ENCODE results near the gene CUX1.

CUX1 gene

GRCh38 chr7:101940830-101941229, 123.4 kb downstream of the CUX1 start:
- DNase-seq: no peak

- no peak for DNase-seq
These were observed 124.3 kb downstream of the CUX1 start for GRCh38 chr7:101941481-101942383.

GRCh38 chr7:101942603-101943210, 125.3 kb downstream of the CUX1 start:
- no peak for DNase-seq

GRCh38 chr7:101943306-101943705, 125.9 kb downstream of the CUX1 start:
- no peak for DNase-seq

- DNase-seq: no peak
These were observed 126.6 kb downstream of the CUX1 start for GRCh38 chr7:101943889-101944600.

GRCh38 chr7:101944611-101945010, 127.2 kb downstream of the CUX1 start:
- no peak for DNase-seq

GRCh38 chr7:101945034-101945758, 127.8 kb downstream of the CUX1 start:
- DNase-seq: no peak

GRCh38 chr7:101947899-101948298, 130.5 kb downstream of the CUX1 start:
- DNase-seq: no peak

- DNase-seq: no peak
These were observed 131.2 kb downstream of the CUX1 start for GRCh38 chr7:101948650-101949049.

- DNase-seq: no peak
These were observed 133.2 kb downstream of the CUX1 start for GRCh38 chr7:101950450-101951119.

GRCh38 chr7:101951757-101952156, 134.3 kb downstream of the CUX1 start:
- DNase-seq: no peak

GRCh38 chr7:101952355-101953247, 135.2 kb downstream of the CUX1 start:
- no peak for DNase-seq

- no peak for DNase-seq
These were observed 135.9 kb downstream of the CUX1 start for GRCh38 chr7:101953248-101953819.

GRCh38 chr7:101954499-101954898, 137.1 kb downstream of the CUX1 start:
- DNase-seq: no peak

- no peak for DNase-seq
These were observed 138.7 kb downstream of the CUX1 start for GRCh38 chr7:101956130-101956529.

GRCh38 chr7:101957744-101958525, 140.5 kb downstream of the CUX1 start:
- DNase-seq: no peak

GRCh38 chr7:101959342-101959741, 141.9 kb downstream of the CUX1 start:
- DNase-seq: no peak

- no peak for DNase-seq
These were observed 142.4 kb downstream of the CUX1 start for GRCh38 chr7:101959829-101960228.

GRCh38 chr7:101960323-101960722, 142.9 kb downstream of the CUX1 start:
- no peak for DNase-seq
